ENCODE measurements around the gene LTC4S. TPM values are rescaled to one million over a fixed set of nuclear protein-coding genes. Genes with fewer than 3 reads are reported as not detected.

The LTC4S gene
- total and polyA plus RNA-seq, 3 experiments from 2014 or later, result 0.57 to 4.0 (median 1.0) TPM

GRCh38 chr5:179805529-179806249 is 11.9 kb downstream of the LTC4S start:
- ChIA-PET CTCF (interaction anchor here (0.9 to 1.0 kb wide), 3 partner anchors 9 to 101 kb away, joined by 3 to 4 read pairs (median 3); no protein-coding TSS in a partner anchor), POLR2A (interaction anchor here (0.8 to 1.8 kb wide), 5 partner anchors 9 to 17 kb away, joined by 5 to 12 read pairs (median 5); partner anchors contain the start of genes LTC4S and SQSTM1)
- Mint-ChIP-seq H3K4me1 (peaks cover 27 to 38% (median 28%) of the 10 kb centered on the region in 3 donors), H3K36me3 (peaks cover 1 to 9% (median 3%) of the 10 kb centered on the region in 3 donors), H3K4me3 (peak overlapping the region; percentile 82 to 95 (median 86)), H3K27me3 (no peaks in the 10 kb centered on the region), H3K27ac (peak overlapping the region in 6 of 8 donors; percentile 51 to 86 (median 72)), H3K9me3 (peaks cover 0 to 4% (median 0%) of the 10 kb centered on the region in 5 donors)
- no peaks in the 10 kb centered on the region for H3K27me3 ChIP-seq (ENCODE audit: insufficient read depth, low read length, poor library complexity, severe bottlenecking)
- no peaks in the 10 kb centered on the region for H3K36me3 ChIP-seq (ENCODE audit: insufficient read depth, low read length)
- DNase-seq, result peak in 2 of 5 donors; percentile 30 to 63
- H3K4me1 ChIP-seq (ENCODE audit: insufficient read depth, low read length), result peaks cover 33% of the 10 kb centered on the region
- peak overlapping the region; percentile 54 for H3K27ac ChIP-seq (ENCODE audit: low read depth, low read length)
- H3K4me3 ChIP-seq (ENCODE audit: low read length), result peak overlapping the region; percentile 41
- no peaks in the 10 kb centered on the region for H3K9me3 ChIP-seq (ENCODE audit: low read length)

GRCh38 chr5:179806250-179807048 is 12.7 kb downstream of the LTC4S start, which contains the start of gene MGAT4B:
TSS of gene MGAT4B (minus strand) at chr5:179806866. CDS start at chr5:179806583, 283 bp downstream.
- Mint-ChIP-seq H3K4me3 (peak within 1 kb of the TSS; percentile 66 to 91 (median 79)), H3K27me3 (no peaks in the 10 kb centered on the region), H3K9me3 (peaks cover 0 to 4% (median 0%) of the 10 kb centered on the region in 5 donors), H3K36me3 (peaks cover 1 to 6% (median 3%) of the 10 kb centered on the region in 3 donors), H3K27ac (peak within 1 kb of the TSS in 5 of 8 donors; percentile 26 to 72 (median 56)), H3K4me1 (peaks cover 27 to 38% (median 28%) of the 10 kb centered on the region in 3 donors)
- Histone ChIP-seq H3K27ac (ENCODE audit: low read depth, low read length) (peak within 1 kb of the TSS; percentile 54), H3K4me1 (ENCODE audit: insufficient read depth, low read length) (peaks cover 33% of the 10 kb centered on the region), H3K27me3 (ENCODE audit: insufficient read depth, low read length, poor library complexity, severe bottlenecking) (no peaks in the 10 kb centered on the region), H3K9me3 (ENCODE audit: low read length) (no peaks in the 10 kb centered on the region), H3K4me3 (ENCODE audit: low read length) (peak within 1 kb of the TSS; percentile 41), H3K36me3 (ENCODE audit: insufficient read depth, low read length) (no peaks in the 10 kb centered on the region)
- DNase-seq, result peak; percentile 48 to 70 (median 53)
- POLR2A ChIA-PET, result interaction anchor here (1.0 to 1.8 kb wide), 6 partner anchors 9 to 183 kb away, joined by 3 to 12 read pairs (median 5); partner anchors contain the start of genes HNRNPH1, LTC4S and SQSTM1
- CTCF ChIA-PET, result interaction anchor here (0.9 kb wide), 2 partner anchors 9 to 44 kb away, joined by 3 to 4 read pairs; no protein-coding TSS in a partner anchor

DNA sequence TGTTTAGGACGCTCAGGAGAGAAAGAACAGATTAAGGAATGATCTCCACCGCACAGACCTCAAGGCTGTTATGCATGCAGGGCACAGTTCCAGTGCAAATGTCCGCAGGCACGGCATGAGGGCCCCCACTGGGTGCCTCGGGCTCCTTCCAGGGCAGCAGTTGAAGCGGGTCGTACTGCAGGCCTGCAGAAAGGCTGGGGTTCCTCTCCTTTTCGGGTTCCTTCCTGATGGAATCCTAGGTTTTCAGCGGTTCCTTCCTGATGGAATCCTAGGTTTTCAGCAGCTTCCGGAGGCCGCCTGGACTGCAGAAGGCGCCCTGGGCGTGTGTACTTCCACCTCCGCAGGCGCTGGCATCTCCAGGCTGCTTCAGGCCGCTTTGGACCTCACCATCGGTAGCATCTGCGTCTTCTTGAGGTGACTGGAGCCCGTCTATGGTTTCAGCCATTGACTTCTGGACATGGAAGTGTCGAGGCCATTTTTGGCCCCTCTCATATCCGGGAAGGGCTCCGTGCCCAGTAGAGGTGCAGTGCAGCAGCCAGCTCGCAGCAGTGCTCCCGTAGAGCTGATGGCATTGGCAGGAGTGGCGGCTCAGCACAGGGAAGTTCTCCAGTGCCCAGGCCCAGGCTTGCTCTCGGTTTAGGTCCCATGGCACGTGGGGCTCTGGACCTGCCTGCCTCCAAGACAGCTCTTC is 18.5 kb downstream of the LTC4S start:
- POLR2A ChIA-PET, result no interaction called here
- Histone ChIP-seq H3K36me3 (ENCODE audit: insufficient read depth, low read length) (no peaks in the 10 kb centered on the region), H3K4me1 (ENCODE audit: insufficient read depth, low read length) (no peaks in the 10 kb centered on the region), H3K27ac (ENCODE audit: low read depth, low read length) (peak overlapping the region; percentile 48), H3K4me3 (ENCODE audit: low read length) (no peak overlapping the region), H3K27me3 (ENCODE audit: insufficient read depth, low read length, poor library complexity, severe bottlenecking) (no peaks in the 10 kb centered on the region), H3K9me3 (ENCODE audit: low read length) (no peaks in the 10 kb centered on the region)
- peaks cover 0 to 17% (median 6%) of the 10 kb centered on the region in 3 donors for H3K36me3 Mint-ChIP-seq
- no peak overlapping the region for H3K4me3 Mint-ChIP-seq
- no peak for DNase-seq
- H3K27me3 Mint-ChIP-seq, result no peaks in the 10 kb centered on the region
- no peak overlapping the region for H3K27ac Mint-ChIP-seq
- H3K4me1 Mint-ChIP-seq, result peaks cover 0 to 10% (median 2%) of the 10 kb centered on the region in 3 donors
- CTCF ChIA-PET, result interaction anchor here (1.3 to 2.3 kb wide), 3 partner anchors 10 to 95 kb away, joined by 3 to 10 read pairs (median 3); no protein-coding TSS in a partner anchor
- no peaks in the 10 kb centered on the region for H3K9me3 Mint-ChIP-seq

DNA sequence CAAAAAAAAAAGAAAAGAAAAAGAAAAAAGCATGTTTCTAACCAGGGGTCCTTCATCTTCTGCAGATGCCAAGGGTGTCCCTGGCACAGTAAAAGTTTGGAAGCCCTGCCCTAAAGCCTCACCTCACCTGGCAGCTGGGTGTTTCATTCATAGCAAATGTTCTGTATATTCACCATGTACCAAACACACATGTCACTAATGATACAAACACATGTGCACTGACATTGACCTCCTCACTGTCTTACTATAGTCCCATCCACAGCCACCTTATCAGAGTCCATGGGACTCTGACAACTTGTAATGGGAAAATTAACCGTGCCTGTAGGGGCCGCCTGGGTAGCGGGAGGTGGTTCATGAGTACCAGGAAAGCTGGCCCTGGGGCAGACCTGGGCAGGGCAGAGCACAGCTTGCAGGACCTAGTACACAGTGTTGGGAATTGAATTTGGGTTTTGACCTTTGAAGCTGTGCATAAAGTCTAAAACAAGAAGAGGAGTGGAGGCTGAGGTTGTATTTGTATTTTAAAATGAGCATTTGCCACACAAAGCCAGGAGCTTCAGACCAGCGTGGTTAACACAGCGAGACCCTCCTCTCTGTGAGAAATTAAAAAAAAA is 19.3 kb downstream of the LTC4S start:
- Mint-ChIP-seq H3K36me3 (peaks cover 0 to 17% (median 6%) of the 10 kb centered on the region in 3 donors), H3K4me3 (peak overlapping the region in 1 of 7 donors; percentile 44), H3K27me3 (peaks cover 0 to 3% of the 10 kb centered on the region in 2 donors), H3K4me1 (peaks cover 4 to 15% (median 5%) of the 10 kb centered on the region in 3 donors), H3K9me3 (no peaks in the 10 kb centered on the region), H3K27ac (peak overlapping the region in 2 of 8 donors; percentile 27 to 42)
- Histone ChIP-seq H3K36me3 (ENCODE audit: insufficient read depth, low read length) (no peaks in the 10 kb centered on the region), H3K27me3 (ENCODE audit: insufficient read depth, low read length, poor library complexity, severe bottlenecking) (no peaks in the 10 kb centered on the region), H3K4me3 (ENCODE audit: low read length) (no peak overlapping the region), H3K4me1 (ENCODE audit: insufficient read depth, low read length) (peaks cover under 1% of the 10 kb centered on the region), H3K9me3 (ENCODE audit: low read length) (no peaks in the 10 kb centered on the region), H3K27ac (ENCODE audit: low read depth, low read length) (peak overlapping the region; percentile 48)
- CTCF ChIA-PET, result interaction anchor here (0.9 to 2.3 kb wide), 4 partner anchors 11 to 95 kb away, joined by 3 to 10 read pairs (median 4); no protein-coding TSS in a partner anchor
- no peak for DNase-seq
- POLR2A ChIA-PET, result no interaction called here

GRCh38 chr5:179814090-179814489 is 20.3 kb downstream of the LTC4S start:
- POLR2A ChIA-PET, result interaction anchor here (0.9 kb wide), 1 partner anchor 17 kb away, joined by 3 read pairs; no protein-coding TSS in a partner anchor
- Histone ChIP-seq H3K27me3 (ENCODE audit: insufficient read depth, low read length, poor library complexity, severe bottlenecking) (no peaks in the 10 kb centered on the region), H3K9me3 (ENCODE audit: low read length) (no peaks in the 10 kb centered on the region), H3K27ac (ENCODE audit: low read depth, low read length) (no peak overlapping the region), H3K4me3 (ENCODE audit: low read length) (no peak overlapping the region), H3K4me1 (ENCODE audit: insufficient read depth, low read length) (peaks cover 9% of the 10 kb centered on the region), H3K36me3 (ENCODE audit: insufficient read depth, low read length) (no peaks in the 10 kb centered on the region)
- Mint-ChIP-seq H3K4me1 (peaks cover 12 to 21% (median 12%) of the 10 kb centered on the region in 3 donors), H3K9me3 (no peaks in the 10 kb centered on the region), H3K36me3 (peaks cover 0 to 17% (median 6%) of the 10 kb centered on the region in 3 donors), H3K4me3 (peak overlapping the region in 1 of 7 donors; percentile 66), H3K27ac (peak overlapping the region in 1 of 8 donors; percentile 58), H3K27me3 (peaks cover 0 to 3% of the 10 kb centered on the region in 2 donors)
- CTCF ChIA-PET, result interaction anchor here (0.8 to 1.2 kb wide), 3 partner anchors 12 to 94 kb away, joined by 3 to 5 read pairs (median 3); no protein-coding TSS in a partner anchor
- no peak for DNase-seq

- Histone ChIP-seq H3K27ac (ENCODE audit: low read depth, low read length) (no peak overlapping the region), H3K27me3 (ENCODE audit: insufficient read depth, low read length, poor library complexity, severe bottlenecking) (no peaks in the 10 kb centered on the region), H3K4me1 (ENCODE audit: insufficient read depth, low read length) (peaks cover 22% of the 10 kb centered on the region), H3K9me3 (ENCODE audit: low read length) (no peaks in the 10 kb centered on the region), H3K4me3 (ENCODE audit: low read length) (no peak overlapping the region), H3K36me3 (ENCODE audit: insufficient read depth, low read length) (no peaks in the 10 kb centered on the region)
- no peak for DNase-seq
- peaks cover 0 to 3% of the 10 kb centered on the region in 2 donors for H3K27me3 Mint-ChIP-seq
- peak overlapping the region in 4 of 8 donors; percentile 2 to 91 (median 59) for H3K27ac Mint-ChIP-seq
- H3K9me3 Mint-ChIP-seq, result no peaks in the 10 kb centered on the region
- ChIA-PET CTCF (no interaction called here), POLR2A (no interaction called here)
- H3K4me3 Mint-ChIP-seq, result peak overlapping the region in 5 of 7 donors; percentile 26 to 76 (median 40)
- peaks cover 19 to 36% (median 19%) of the 10 kb centered on the region in 3 donors for H3K4me1 Mint-ChIP-seq
- peaks cover 0 to 17% (median 6%) of the 10 kb centered on the region in 3 donors for H3K36me3 Mint-ChIP-seq
Observed at GRCh38 chr5:179815491-179816249, 21.9 kb downstream of the LTC4S start.

Data from CD8-positive, alpha-beta memory T cell (primary cell).